Measurements from ENCODE around the gene MAP1LC3B2. TPM values are rescaled to one million over a fixed set of nuclear protein-coding genes. Genes with fewer than 3 reads are reported as not detected.

The MAP1LC3B2 gene
- total and polyA plus RNA-seq, 5 donors: 1.9 to 2.9 (median 2.3) TPM

GRCh38 chr12:116538076-116538591, 21.0 kb upstream of the MAP1LC3B2 start:
- peaks cover 3% of the 10 kb centered on the region for H3K4me1 ChIP-seq (ENCODE audit: control insufficient read depth, insufficient read depth, low read length)
- 65% methylated on average over 1 of the region's 1 CpG for WGBS
- no peaks in the 10 kb centered on the region for H3K27me3 ChIP-seq (ENCODE audit: control insufficient read depth, insufficient read depth)
- DNase-seq: no peak
- H3K9me3 ChIP-seq (ENCODE audit: control insufficient read depth, low read length): no peaks in the 10 kb centered on the region
- no peak overlapping the region for H3K27ac ChIP-seq (ENCODE audit: low read length)
- ATAC-seq: no peak
- no peak overlapping the region for H3K4me3 ChIP-seq (ENCODE audit: low read length)
- intact Hi-C loops (cut with DNase I): no loop called here

GRCh38 chr12:116538682-116539305, 20.4 kb upstream of the MAP1LC3B2 start:
- WGBS: 64% methylated on average over 8 of the region's 8 CpGs
- H3K4me1 ChIP-seq (ENCODE audit: control insufficient read depth, insufficient read depth, low read length): peaks cover 3% of the 10 kb centered on the region
- no peak overlapping the region for H3K4me3 ChIP-seq (ENCODE audit: low read length)
- H3K27me3 ChIP-seq (ENCODE audit: control insufficient read depth, insufficient read depth): no peaks in the 10 kb centered on the region
- no peaks in the 10 kb centered on the region for H3K9me3 ChIP-seq (ENCODE audit: control insufficient read depth, low read length)
- intact Hi-C loops (cut with DNase I): no loop called here
- ATAC-seq: no peak
- no peak overlapping the region for H3K27ac ChIP-seq (ENCODE audit: low read length)
- no peak for DNase-seq

DNA sequence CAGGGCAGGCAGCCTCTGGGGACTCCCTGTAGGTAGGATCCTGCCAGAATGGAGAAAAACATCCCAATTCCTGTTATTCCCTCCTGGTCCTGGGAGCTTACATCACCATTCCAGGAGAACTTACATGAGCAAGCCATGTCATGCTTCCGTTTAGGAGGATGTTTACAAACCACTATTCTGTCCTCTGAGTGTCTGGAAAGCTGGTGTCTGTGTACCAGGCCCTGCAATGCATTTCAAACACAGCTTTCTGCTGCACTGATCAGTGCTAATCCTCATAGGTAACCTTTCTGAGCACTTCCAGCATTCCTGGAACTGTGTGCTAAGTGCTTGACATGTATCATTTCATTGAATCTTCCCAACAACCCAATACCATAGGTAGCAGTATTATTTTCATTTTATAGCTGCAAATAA, 19.8 kb upstream of the MAP1LC3B2 start:
- WGBS: 32% methylated on average over 1 of the region's 1 CpG
- intact Hi-C loops (cut with DNase I): no loop called here
- Histone ChIP-seq H3K27me3 (ENCODE audit: control insufficient read depth, insufficient read depth) (no peaks in the 10 kb centered on the region), H3K4me3 (ENCODE audit: low read length) (no peak overlapping the region), H3K27ac (ENCODE audit: low read length) (no peak overlapping the region), H3K4me1 (ENCODE audit: control insufficient read depth, insufficient read depth, low read length) (peaks cover 3% of the 10 kb centered on the region), H3K9me3 (ENCODE audit: control insufficient read depth, low read length) (no peaks in the 10 kb centered on the region)
- peak in 1 of 2 donors; percentile 6 for ATAC-seq
- DNase-seq: no peak

DNA sequence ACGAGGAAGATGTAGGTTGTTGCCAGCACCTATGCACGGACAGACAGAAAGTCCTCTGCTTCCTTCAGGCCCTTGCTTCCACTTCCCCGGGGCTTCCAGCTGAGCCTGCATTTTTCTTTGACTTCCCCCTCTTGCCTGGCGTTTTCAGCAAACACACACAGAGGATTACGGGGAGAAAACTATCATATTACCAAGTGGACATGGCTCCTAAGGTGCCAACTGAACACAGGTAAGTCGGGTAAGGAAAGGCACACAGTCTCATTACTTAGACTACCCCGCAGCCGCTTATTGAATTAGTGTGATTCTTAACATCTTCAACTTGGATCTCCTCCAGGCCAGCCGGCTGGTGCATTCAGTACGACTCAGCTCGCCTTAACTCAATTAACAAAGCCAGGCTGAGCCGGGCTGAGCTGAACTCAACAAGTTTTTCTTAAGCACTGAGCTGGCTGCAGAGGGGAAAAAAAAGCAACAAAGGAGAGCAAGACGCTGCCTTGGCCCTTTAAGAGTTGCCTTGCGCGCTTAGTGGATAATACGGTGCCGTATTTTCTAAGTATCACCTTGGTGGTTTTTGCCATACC, 19.2 kb upstream of the MAP1LC3B2 start:
- intact Hi-C loops (cut with DNase I): no loop called here
- no peaks in the 10 kb centered on the region for H3K27me3 ChIP-seq (ENCODE audit: control insufficient read depth, insufficient read depth)
- ATAC-seq: peak in 1 of 2 donors; percentile 14
- no peaks in the 10 kb centered on the region for H3K9me3 ChIP-seq (ENCODE audit: control insufficient read depth, low read length)
- no peak overlapping the region for H3K4me3 ChIP-seq (ENCODE audit: low read length)
- peaks cover 3% of the 10 kb centered on the region for H3K4me1 ChIP-seq (ENCODE audit: control insufficient read depth, insufficient read depth, low read length)
- no peak overlapping the region for H3K27ac ChIP-seq (ENCODE audit: low read length)
- WGBS: 26% methylated on average over 17 of the region's 17 CpGs
- peak in 1 of 3 donors; percentile 77 for DNase-seq

- ATAC-seq (no peak), DNase-seq (no peak)
- WGBS: 72% methylated on average over 5 of the region's 5 CpGs
- peaks cover 3% of the 10 kb centered on the region for H3K4me1 ChIP-seq (ENCODE audit: control insufficient read depth, insufficient read depth, low read length)
- H3K27ac ChIP-seq (ENCODE audit: low read length): no peak overlapping the region
- no peaks in the 10 kb centered on the region for H3K9me3 ChIP-seq (ENCODE audit: control insufficient read depth, low read length)
- no peak overlapping the region for H3K4me3 ChIP-seq (ENCODE audit: low read length)
- intact Hi-C loops (cut with DNase I): no loop called here
- H3K27me3 ChIP-seq (ENCODE audit: control insufficient read depth, insufficient read depth): no peaks in the 10 kb centered on the region
Measured at GRCh38 chr12:116540622-116541152, 18.5 kb upstream of the MAP1LC3B2 start.

DNA sequence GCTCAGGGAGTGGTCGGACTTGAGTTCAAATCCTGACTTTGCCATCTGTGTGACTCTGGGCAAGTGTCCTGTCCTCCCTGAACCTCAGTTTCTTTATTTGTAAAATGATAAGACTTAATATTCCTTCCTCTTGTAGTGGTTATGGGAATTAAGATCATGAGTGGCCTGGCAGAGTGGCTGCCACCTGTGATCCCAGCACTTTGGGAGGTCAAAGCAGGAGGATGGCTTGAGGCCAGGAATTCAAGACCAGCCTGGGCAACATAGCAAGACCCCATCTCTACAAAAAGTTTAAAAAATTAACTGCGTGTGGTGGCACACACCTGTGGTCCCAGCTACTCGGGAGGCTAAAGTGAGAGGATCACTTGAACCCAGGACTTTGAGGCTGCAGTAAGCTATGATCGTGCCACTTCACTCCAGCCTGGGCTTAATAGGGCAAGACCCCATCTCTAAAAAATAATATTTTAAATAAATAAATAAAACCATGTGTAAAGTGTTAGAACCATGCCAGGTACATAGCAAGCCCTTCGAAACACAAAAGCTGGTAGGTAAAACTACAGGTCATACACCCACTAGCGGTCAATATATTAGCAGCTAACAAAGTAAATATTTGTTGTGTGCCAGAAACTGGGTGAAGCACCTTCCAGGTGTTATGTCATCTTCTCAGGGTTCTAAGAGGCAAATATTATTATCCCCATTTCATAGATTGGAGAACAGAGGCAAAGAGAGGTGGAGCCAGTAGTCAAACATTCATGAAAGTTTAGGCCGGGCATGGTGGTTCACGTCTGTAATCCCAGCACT, 17.4 kb upstream of the MAP1LC3B2 start:
- Histone ChIP-seq H3K27me3 (ENCODE audit: control insufficient read depth, insufficient read depth) (no peaks in the 10 kb centered on the region), H3K4me3 (ENCODE audit: low read length) (no peak overlapping the region), H3K27ac (ENCODE audit: low read length) (no peak overlapping the region), H3K4me1 (ENCODE audit: control insufficient read depth, insufficient read depth, low read length) (peaks cover 3% of the 10 kb centered on the region), H3K9me3 (ENCODE audit: control insufficient read depth, low read length) (no peaks in the 10 kb centered on the region)
- no peak for ATAC-seq
- DNase-seq: no peak
- WGBS: 96% methylated on average over 8 of the region's 8 CpGs
- intact Hi-C loops (cut with DNase I): no loop called here

GRCh38 chr12:116542345-116542956, 16.7 kb upstream of the MAP1LC3B2 start:
- Histone ChIP-seq H3K27ac (ENCODE audit: low read length) (no peak overlapping the region), H3K9me3 (ENCODE audit: control insufficient read depth, low read length) (no peaks in the 10 kb centered on the region), H3K4me1 (ENCODE audit: control insufficient read depth, insufficient read depth, low read length) (peaks cover 3% of the 10 kb centered on the region), H3K27me3 (ENCODE audit: control insufficient read depth, insufficient read depth) (no peaks in the 10 kb centered on the region), H3K4me3 (ENCODE audit: low read length) (no peak overlapping the region)
- WGBS: 49% methylated on average over 15 of the region's 15 CpGs
- DNase-seq (peak in 1 of 3 donors; percentile 31), ATAC-seq (peak; percentile 42 to 45)
- intact Hi-C loops (cut with DNase I): no loop called here

DNA sequence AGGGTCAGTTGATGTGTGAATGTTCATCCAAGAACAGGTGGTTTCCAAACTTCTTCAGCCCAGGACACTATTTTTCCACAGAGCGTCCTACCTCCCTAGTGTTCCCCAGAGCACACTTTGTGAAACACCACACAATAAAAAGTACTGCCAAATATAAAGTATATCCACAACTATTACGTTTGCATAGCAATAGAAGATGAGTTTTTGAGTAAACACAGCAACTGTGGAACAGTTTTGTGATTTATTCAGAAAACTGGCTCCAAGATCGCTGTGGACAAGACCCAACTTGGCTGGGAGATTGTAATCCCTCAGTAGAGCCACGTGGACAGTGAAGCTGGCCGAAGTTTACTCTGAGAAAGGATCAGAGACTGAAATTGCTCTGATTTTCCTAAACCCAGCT, 14.5 kb upstream of the MAP1LC3B2 start:
- ATAC-seq (peak in 1 of 2 donors; percentile 74), DNase-seq (peak in 1 of 3 donors; percentile 79)
- intact Hi-C loops (cut with DNase I): no loop called here

DNA sequence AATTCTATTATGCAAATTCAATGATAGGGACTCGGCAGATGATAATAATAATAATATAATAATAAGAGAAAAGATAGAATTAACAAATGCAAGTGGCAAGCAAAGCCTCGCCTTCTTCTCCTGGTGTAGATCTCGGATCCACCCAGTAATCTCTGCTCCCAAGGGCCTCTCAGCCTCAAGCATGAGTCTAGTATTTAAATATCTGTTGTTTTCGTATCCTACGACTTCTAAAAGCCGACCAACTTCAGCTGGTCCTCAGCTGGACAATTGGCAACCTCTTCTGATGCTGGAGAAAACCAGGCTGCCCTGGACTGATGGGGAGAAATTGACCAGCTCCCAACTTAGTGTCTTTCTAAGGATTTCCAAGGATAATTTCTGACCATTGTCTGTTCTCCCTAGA, 14.0 kb upstream of the MAP1LC3B2 start:
- peaks cover 3% of the 10 kb centered on the region for H3K4me1 ChIP-seq (ENCODE audit: control insufficient read depth, insufficient read depth, low read length)

More for the DNA sequence above, 14.5 kb upstream of the MAP1LC3B2 start:
- Histone ChIP-seq H3K27ac (ENCODE audit: low read length) (no peak overlapping the region), H3K27me3 (ENCODE audit: control insufficient read depth, insufficient read depth) (no peaks in the 10 kb centered on the region), H3K4me1 (ENCODE audit: control insufficient read depth, insufficient read depth, low read length) (peaks cover 3% of the 10 kb centered on the region), H3K4me3 (ENCODE audit: low read length) (no peak overlapping the region), H3K9me3 (ENCODE audit: control insufficient read depth, low read length) (no peaks in the 10 kb centered on the region)
- WGBS: 60% methylated on average over 5 of the region's 5 CpGs

DNA sequence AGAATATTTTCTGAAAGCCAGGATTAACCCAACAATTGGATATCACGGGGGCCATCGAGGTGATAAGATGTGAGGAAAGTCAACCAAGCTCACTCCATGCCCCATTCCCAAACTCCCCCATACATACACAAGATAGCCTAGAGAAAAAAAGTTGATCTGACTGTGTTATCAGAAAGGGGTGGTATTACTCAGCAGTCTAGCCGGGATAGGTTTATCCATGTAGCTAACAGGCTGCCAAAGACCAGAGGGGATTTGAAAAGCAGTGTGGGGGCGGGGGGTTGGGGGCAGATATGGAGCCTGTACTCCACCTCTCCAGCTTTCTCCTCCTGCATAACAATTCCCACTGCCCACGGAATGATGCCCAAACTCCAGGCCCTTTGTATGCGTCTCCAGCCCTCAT, 13.2 kb upstream of the MAP1LC3B2 start:
- Histone ChIP-seq H3K27me3 (ENCODE audit: control insufficient read depth, insufficient read depth) (no peaks in the 10 kb centered on the region), H3K27ac (ENCODE audit: low read length) (no peak overlapping the region), H3K9me3 (ENCODE audit: control insufficient read depth, low read length) (no peaks in the 10 kb centered on the region), H3K4me3 (ENCODE audit: low read length) (no peak overlapping the region), H3K4me1 (ENCODE audit: control insufficient read depth, insufficient read depth, low read length) (peaks cover 3% of the 10 kb centered on the region)
- DNase-seq (no peak), ATAC-seq (no peak)
- 81% methylated on average over 6 of the region's 6 CpGs for WGBS
- intact Hi-C loops (cut with DNase I): no loop called here

More for the DNA sequence above, 14.0 kb upstream of the MAP1LC3B2 start:
- Histone ChIP-seq H3K4me3 (ENCODE audit: low read length) (no peak overlapping the region), H3K27me3 (ENCODE audit: control insufficient read depth, insufficient read depth) (no peaks in the 10 kb centered on the region), H3K9me3 (ENCODE audit: control insufficient read depth, low read length) (no peaks in the 10 kb centered on the region), H3K27ac (ENCODE audit: low read length) (no peak overlapping the region)
- intact Hi-C loops (cut with DNase I): no loop called here
- ATAC-seq (no peak), DNase-seq (no peak)
- WGBS: 64% methylated on average over 6 of the region's 6 CpGs
